Stromal cell of bone marrow (primary cell): Measurements from ENCODE around the gene RNF148.

Source experiments
- DNase-seq: peaks from one replicate; pipeline ENCODE4 v3.0.0-alpha.2; 2012; ENCODE audit warnings: low read depth

RNF148 gene

GRCh38 chr7:122702872-122703510 lies at the start of gene RNF148:
RNF148 (minus strand) TSS chr7:122702922; CDS start chr7:122702750, 172 bp downstream.
- DNase-seq: no peak

- no peak for DNase-seq
Observed at GRCh38 chr7:122750389-122750788, 47.7 kb upstream of the RNF148 start.

GRCh38 chr7:122748195-122748594 lies 45.5 kb upstream of the RNF148 start:
- DNase-seq: no peak

DNA sequence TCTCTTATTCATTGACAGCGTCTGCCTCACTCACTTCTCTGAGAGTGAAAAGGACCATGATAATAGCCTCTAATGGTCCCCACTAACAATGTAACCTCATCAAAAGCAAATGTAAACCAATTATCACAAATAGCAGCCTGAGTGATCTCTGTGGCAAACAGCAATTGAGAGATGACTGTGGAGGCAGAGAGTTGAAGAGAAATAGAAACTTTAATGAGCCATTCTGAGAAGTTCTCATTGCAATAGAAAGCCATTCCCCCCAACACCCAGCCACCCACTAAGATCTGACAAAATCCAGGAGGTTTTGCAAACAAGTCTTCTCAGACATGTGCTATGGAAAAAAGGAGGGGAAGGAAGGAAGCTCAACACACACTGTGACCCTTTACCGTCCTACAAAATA lies 44.2 kb upstream of the RNF148 start:
- DNase-seq: no peak

GRCh38 chr7:122743211-122743610 lies 40.5 kb upstream of the RNF148 start:
- DNase-seq: no peak

DNA sequence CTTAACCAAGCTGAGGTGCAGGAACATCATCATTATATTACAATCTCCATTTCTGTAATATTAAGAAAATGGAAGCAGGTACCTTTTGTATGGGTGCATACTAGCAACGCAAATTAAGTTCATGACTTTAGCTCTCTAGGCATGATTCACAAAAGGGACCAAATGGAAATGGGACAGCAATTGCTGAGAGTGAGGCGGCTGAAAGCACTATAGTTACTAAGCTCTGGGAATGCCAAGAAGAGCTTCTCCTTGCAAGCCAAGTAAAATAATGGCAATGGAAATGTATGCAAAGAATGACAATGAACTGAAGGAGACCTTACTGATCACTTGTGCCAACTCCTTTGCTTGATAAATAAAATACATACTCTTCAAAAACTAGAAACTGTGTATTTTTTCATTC lies 36.2 kb upstream of the RNF148 start:
- no peak for DNase-seq

DNA sequence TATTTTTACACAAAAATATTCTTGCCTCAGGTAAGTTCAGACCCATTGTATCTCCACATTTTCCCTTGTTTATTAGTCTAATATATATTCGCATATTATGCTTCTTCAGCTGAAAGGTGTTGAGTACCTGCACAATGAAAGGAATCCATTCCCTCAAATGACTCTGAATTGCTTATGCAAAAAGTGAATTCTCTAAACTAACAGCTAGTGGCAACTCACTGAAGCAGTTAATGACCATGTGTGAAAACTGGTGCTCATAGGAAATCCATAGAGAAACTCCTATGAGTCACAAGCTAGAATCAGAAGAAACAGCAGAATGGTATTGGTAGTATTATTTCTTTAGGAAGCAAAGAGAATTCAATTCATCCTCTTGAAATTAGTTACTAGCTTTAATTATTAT lies 33.5 kb upstream of the RNF148 start:
- no peak for DNase-seq

- no peak for DNase-seq
Observed at GRCh38 chr7:122727759-122728158, 25.0 kb upstream of the RNF148 start.

GRCh38 chr7:122727354-122727753 lies 24.6 kb upstream of the RNF148 start:
- DNase-seq: no peak

GRCh38 chr7:122726881-122727280 lies 24.2 kb upstream of the RNF148 start:
- no peak for DNase-seq

DNA sequence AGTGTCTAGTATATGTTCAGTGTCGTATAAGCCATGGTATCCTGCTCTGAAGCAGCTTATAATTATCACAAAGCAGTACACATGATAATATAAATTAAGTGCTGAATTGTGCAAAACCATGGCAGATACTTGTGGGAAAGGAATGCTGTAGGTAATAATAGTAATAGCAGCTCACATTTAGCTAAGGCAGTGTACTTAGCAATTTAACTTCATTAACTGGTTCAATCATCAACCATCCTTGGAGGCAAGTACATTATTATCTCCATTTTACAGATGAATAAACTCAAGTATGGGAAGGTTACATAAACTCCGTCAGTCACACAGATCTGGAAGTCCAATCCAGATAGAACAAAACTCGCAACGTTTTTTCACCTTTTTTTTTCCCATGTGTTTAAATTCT lies 21.6 kb upstream of the RNF148 start:
- DNase-seq: no peak

GRCh38 chr7:122719010-122719578 lies 16.4 kb upstream of the RNF148 start:
- DNase-seq: no peak

- no peak for DNase-seq
Observed at GRCh38 chr7:122717356-122718089, 14.8 kb upstream of the RNF148 start.

GRCh38 chr7:122715183-122715582 lies 12.5 kb upstream of the RNF148 start:
- DNase-seq: no peak

DNA sequence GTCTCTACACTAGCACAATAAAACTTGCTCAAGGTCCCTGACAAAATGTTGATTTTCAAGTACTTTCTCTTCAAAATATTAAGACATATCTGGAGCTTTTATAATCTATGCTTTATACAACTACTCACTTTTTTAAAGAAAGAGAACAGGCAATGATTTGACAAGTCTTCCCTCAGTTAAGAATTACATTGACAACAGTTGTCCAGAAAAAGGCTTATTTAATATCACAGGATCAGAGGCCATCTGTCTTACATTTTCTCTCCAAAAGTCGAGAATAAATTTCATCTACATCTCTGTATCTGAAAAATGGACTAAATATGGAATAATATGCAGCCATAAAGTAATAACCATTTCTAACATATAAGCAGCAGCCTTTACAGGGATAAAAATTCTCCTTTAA lies 8.2 kb upstream of the RNF148 start:
- DNase-seq: no peak

DNA sequence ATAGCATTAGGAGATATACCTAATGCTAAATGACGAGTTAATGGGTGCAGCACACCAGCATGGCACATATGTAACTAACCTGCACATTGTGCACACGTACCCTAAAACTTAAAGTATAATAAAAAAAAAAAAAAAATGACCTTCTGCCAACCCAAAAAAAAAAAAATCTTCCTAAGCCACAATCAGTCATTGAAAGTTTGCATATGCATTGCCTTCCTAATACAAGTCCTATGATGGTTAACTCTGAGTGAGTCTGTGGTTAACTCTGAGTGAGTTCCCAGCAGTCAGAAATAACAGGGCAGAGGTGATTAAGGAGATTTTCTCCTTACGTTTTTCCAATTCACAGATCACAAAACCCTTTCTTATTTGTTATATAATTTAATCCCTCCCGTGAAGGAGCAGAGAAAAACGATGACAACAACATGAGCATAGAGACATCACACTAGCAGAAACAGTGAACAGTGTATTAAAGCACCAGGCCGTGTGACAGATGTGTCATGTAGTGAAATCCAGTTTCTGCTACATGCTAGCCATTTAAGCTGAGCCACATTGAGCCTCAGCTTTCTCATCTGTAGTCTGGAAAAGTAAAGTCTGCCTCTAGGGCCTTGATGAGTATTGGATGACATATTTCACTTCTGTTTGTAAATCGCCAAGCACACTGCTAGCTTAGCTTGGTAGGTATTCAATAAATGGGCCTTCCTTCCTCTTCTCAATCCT lies 7.4 kb upstream of the RNF148 start:
- DNase-seq: no peak

DNA sequence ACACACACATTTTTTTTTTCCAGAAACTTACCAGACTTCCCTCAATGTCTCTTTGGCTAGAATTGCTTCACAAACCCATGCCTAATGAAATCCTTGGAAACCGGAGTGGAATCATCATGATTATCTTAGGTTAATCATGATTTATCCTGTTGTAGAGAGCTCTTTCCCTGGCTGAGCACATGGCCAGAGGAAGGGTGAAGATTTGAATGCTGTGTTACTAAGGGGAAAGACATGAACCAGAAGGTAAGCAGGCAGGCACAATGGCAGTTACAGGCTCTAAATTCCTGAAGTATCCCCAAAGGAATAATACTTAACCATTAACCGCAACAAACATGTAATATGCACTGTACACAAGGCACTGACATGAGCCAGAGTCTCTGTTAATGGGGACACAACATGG lies 4.1 kb upstream of the RNF148 start:
- DNase-seq: no peak

GRCh38 chr7:122699017-122699416 lies 3.7 kb downstream of the RNF148 start, which contains the start of gene RNF133:
RNF133 (minus strand) TSS chr7:122699117; CDS start chr7:122698918, 199 bp downstream.
- DNase-seq: no peak

DNA sequence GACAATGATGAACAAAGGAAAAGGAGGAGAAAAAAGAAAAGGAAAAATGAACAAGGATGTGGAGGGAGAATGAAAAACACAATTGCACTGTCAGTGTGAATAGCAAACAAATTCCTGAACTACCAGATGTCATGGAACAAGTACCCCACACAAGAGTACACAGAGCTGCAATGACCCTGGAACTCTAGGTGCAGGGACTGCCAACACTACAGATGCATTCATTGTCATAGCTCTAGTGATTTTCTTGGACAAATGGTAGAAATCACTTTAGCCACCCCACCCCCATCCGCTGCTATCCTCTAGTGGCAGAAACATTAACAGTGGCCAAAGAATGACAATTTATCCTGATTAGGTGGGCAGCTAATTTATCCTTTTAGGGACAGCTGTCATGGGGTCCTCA lies 6.9 kb downstream of the RNF148 start:
- no peak for DNase-seq

- no peak for DNase-seq
Observed at GRCh38 chr7:122694697-122695096, 8.0 kb downstream of the RNF148 start.

DNA sequence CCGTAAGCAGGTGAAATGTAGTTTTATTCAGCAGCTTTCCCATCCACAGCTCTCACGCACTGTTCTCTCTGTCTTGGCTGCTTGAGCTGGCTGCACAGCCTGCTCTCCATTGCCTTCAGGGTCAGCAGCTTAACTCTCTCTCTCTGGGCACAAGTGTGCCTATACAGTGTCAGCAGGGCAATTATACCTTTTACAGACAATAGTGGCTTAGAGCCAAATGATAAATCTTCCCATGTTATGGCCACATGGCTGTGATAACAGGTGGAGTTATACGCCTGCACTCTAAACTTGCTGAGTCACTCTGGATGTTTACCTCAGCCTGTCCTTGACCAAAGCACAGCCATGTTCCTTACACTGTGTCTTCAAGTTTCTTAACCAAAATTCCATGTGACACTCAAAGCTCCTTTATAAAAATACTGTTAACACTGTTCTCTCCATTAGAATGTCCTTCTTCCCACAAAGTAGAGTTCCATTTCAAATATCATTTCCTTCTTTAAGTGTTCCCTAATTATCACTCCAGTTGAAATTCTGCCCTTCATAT lies 9.9 kb downstream of the RNF148 start:
- no peak for DNase-seq

- DNase-seq: no peak
Observed at GRCh38 chr7:122691569-122692235, 11.0 kb downstream of the RNF148 start.
